ENCODE measurements around the gene ZNG1C.
"Not testable (repeated sequence)": the region's sequence is repeated elsewhere in the genome, so short reads cannot be mapped to it uniquely, and the experiment has no call there.

GRCh38 chr9:68302567-68302966, 60.8 kb downstream of the ZNG1C start, which contains the start of gene FOXD4L3:
- TF ChIP-seq, protein P1, sequence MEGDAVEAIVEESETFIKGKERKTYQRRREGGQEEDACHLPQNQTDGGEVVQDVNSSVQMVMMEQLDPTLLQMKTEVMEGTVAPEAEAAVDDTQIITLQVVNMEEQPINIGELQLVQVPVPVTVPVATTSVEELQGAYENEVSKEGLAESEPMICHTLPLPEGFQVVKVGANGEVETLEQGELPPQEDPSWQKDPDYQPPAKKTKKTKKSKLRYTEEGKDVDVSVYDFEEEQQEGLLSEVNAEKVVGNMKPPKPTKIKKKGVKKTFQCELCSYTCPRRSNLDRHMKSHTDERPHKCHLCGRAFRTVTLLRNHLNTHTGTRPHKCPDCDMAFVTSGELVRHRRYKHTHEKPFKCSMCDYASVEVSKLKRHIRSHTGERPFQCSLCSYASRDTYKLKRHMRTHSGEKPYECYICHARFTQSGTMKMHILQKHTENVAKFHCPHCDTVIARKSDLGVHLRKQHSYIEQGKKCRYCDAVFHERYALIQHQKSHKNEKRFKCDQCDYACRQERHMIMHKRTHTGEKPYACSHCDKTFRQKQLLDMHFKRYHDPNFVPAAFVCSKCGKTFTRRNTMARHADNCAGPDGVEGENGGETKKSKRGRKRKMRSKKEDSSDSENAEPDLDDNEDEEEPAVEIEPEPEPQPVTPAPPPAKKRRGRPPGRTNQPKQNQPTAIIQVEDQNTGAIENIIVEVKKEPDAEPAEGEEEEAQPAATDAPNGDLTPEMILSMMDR (IDR thresholded peaks at IDR 0.05): not testable (repeated sequence)
- not testable (repeated sequence) for TF ChIP-seq POLR2A (IDR thresholded peaks at IDR 0.05)
